Panc1 (cell line): ENCODE data around the gene GRID1.
A peak's percentile ranks its signal among the peaks of the same experiment; 100 is the strongest.

Experiments used
- CTCF ChIP-seq: fragments of 450-650 bp; IDR thresholded peaks from 2 replicates; pipeline ENCODE4 v1.5.1; 2017; ENCODE audit warnings: mild to moderate bottlenecking
- POLR2AphosphoS5 ChIP-seq: IDR thresholded peaks from 2 replicates; pipeline ENCODE4 v1.6.1; 2012; ENCODE audit warnings: mild to moderate bottlenecking, low read depth, low read length, moderate library complexity
- REST ChIP-seq, 2 experiments: IDR thresholded peaks; 2 replicates each; pipeline ENCODE4 v1.6.1; 2011 to 2012; ENCODE audit warnings: low read depth in 2 of 2, control low read depth in 1 of 2, low read length in 1 of 2, mild to moderate bottlenecking in 1 of 2, moderate library complexity in 1 of 2; ENCODE audit not compliant: insufficient read depth in 1 of 2

GRCh38 chr10:86100581-86101061 is 266.0 kb downstream of the GRID1 start:
- TF ChIP-seq CTCF (peak; percentile 81), POLR2AphosphoS5 (no peak), REST (IDR thresholded peaks at IDR 0.05; ENCODE audit: insufficient read depth in 1 of 2, low read depth in 2 of 2, low read length in 1 of 2) (no peak)
